Loucy (cell line): ENCODE data around the gene SEPHS1.
"Not testable (repeated sequence)": the region's sequence is repeated elsewhere in the genome, so short reads cannot be mapped to it uniquely, and the experiment has no call there.

Source experiments
- H2AFZ ChIP-seq: fragments of 200-600 bp; sonication (generic); 2 replicates; pipeline ENCODE4 v1.6.0; 2016; ENCODE audit warnings: antibody characterized with exemption, mild to moderate bottlenecking, low read length, moderate library complexity
- H3F3A ChIP-seq: fragments of 200-600 bp; 2 replicates; pipeline ENCODE4 v1.6.0; 2016; ENCODE audit warnings: antibody characterized with exemption, low read depth, mild to moderate bottlenecking
- H3K27me3 ChIP-seq: fragments of 200-600 bp; sonication (generic); 2 replicates; pipeline ENCODE4 v1.6.1; 2014; ENCODE audit warnings: low read length, mild to moderate bottlenecking; ENCODE audit not compliant: insufficient read depth, poor library complexity, severe bottlenecking
- H3K36me3 ChIP-seq: fragments of 200-600 bp; sonication (generic); 2 replicates; pipeline ENCODE4 v1.6.1; 2016; ENCODE audit warnings: low read length; ENCODE audit not compliant: insufficient read depth
- H3K4me1 ChIP-seq: fragments of 200-600 bp; sonication (generic); 2 replicates; pipeline ENCODE4 v1.5.1; 2014; ENCODE audit warnings: low read length, mild to moderate bottlenecking; ENCODE audit not compliant: insufficient read depth, poor library complexity, severe bottlenecking
- H3K4me2 ChIP-seq: fragments of 200-600 bp; sonication (generic); 2 replicates; pipeline ENCODE4 v1.6.0; 2014; ENCODE audit warnings: antibody characterized with exemption, low read length, low read depth, mild to moderate bottlenecking; ENCODE audit not compliant: poor library complexity, severe bottlenecking
- H3K4me3 ChIP-seq: fragments of 200-600 bp; sonication (generic); 2 replicates; pipeline ENCODE4 v1.5.1; 2014; ENCODE audit warnings: low read length, mild to moderate bottlenecking, mixed read lengths; ENCODE audit not compliant: poor library complexity, severe bottlenecking
- H3K79me2 ChIP-seq: fragments of 200-600 bp; sonication (generic); 2 replicates; pipeline ENCODE4 v1.6.1; 2014; ENCODE audit warnings: low read length; ENCODE audit not compliant: insufficient read depth
- H3K9ac ChIP-seq: fragments of 200-600 bp; sonication (generic); 2 replicates; pipeline ENCODE4 v1.6.0; 2014; ENCODE audit warnings: mild to moderate bottlenecking, low read depth, low read length, moderate library complexity; ENCODE audit not compliant: poor library complexity, severe bottlenecking
- H3K9me2 ChIP-seq: fragments of 200-600 bp; sonication (generic); replicated peaks from 2 replicates; pipeline ENCODE4 v1.6.1; 2016; ENCODE audit warnings: low read depth, low read length, mixed read lengths
- H3K9me3 ChIP-seq: fragments of 200-600 bp; sonication (generic); 2 replicates; pipeline ENCODE4 v1.6.1; 2014; ENCODE audit warnings: mild to moderate bottlenecking, antibody characterized with exemption, low read length, low read depth; ENCODE audit not compliant: insufficient read depth
- H4K20me1 ChIP-seq: fragments of 200-600 bp; sonication (generic); 2 replicates; pipeline ENCODE4 v1.6.0; 2014; ENCODE audit warnings: antibody characterized with exemption, low read length, mild to moderate bottlenecking; ENCODE audit not compliant: insufficient read depth, poor library complexity, severe bottlenecking
- CTCF ChIP-seq: fragments of 200-600 bp; sonication (generic); conservative IDR thresholded peaks from 2 replicates; pipeline ENCODE4 v1.5.1; 2014; ENCODE audit warnings: mild to moderate bottlenecking, antibody characterized with exemption, low read length
- EZH2phosphoT487 ChIP-seq: fragments of 200-600 bp; IDR thresholded peaks from 2 replicates; pipeline ENCODE4 v1.6.1; 2018; ENCODE audit warnings: antibody characterized with exemption, mild to moderate bottlenecking, moderate library complexity, borderline replicate concordance

The SEPHS1 gene

GRCh38 chr10:13291821-13292773 is 56.0 kb downstream of the SEPHS1 start:
- Histone ChIP-seq H3K9ac (no peak overlapping the region), H3F3A (no peaks in the 10 kb centered on the region), H3K4me2 (no peak overlapping the region), H2AFZ (no peak overlapping the region), H3K4me3 (no peak overlapping the region), H4K20me1 (no peaks in the 10 kb centered on the region), H3K27me3 (no peaks in the 10 kb centered on the region), H3K79me2 (no peaks in the 10 kb centered on the region), H3K36me3 (no peaks in the 10 kb centered on the region), H3K4me1 (no peaks in the 10 kb centered on the region), H3K9me2 (no peaks in the 10 kb centered on the region), H3K9me3 (no peaks in the 10 kb centered on the region)
- TF ChIP-seq EZH2phosphoT487: no peak
- TF ChIP-seq CTCF: no peak

DNA sequence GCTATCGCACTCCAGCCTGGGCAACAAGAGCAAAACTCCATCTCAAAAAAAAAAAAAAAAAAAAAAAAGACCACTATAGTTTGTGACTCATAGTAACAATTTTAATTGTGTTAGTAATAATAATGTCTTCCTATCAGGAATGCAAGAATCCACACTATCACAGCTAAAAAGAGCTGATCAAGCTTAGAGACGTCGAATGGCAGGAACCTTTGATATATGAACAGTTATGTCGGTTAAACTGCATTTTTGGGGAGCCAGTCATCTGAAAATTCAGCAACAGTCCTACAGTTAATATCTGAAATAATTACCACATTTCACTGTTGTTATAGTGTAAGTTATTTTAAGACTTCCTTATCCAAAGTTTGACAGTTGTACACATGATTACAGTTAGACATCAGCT is 57.0 kb downstream of the SEPHS1 start:
- TF ChIP-seq EZH2phosphoT487 (no peak), CTCF (no peak)
- Histone ChIP-seq H3K36me3 (no peaks in the 10 kb centered on the region), H3F3A (no peaks in the 10 kb centered on the region), H3K9me2 (no peaks in the 10 kb centered on the region), H3K79me2 (no peaks in the 10 kb centered on the region), H3K4me3 (no peak overlapping the region), H4K20me1 (no peaks in the 10 kb centered on the region), H3K9me3 (no peaks in the 10 kb centered on the region), H3K27me3 (no peaks in the 10 kb centered on the region), H2AFZ (no peak overlapping the region), H3K4me2 (no peak overlapping the region), H3K9ac (no peak overlapping the region), H3K4me1 (no peaks in the 10 kb centered on the region)

- Histone ChIP-seq H3K79me2 (no peaks in the 10 kb centered on the region), H3K27me3 (no peaks in the 10 kb centered on the region), H3K4me3 (no peak overlapping the region), H3K36me3 (no peaks in the 10 kb centered on the region), H3K4me2 (no peak overlapping the region), H3K9me2 (no peaks in the 10 kb centered on the region), H3K4me1 (no peaks in the 10 kb centered on the region), H3K9me3 (no peaks in the 10 kb centered on the region), H2AFZ (no peak overlapping the region), H4K20me1 (no peaks in the 10 kb centered on the region), H3K9ac (no peak overlapping the region), H3F3A (no peaks in the 10 kb centered on the region)
- TF ChIP-seq EZH2phosphoT487 (no peak), CTCF (no peak)
These were observed 64.0 kb downstream of the SEPHS1 start for GRCh38 chr10:13284050-13284449.

- not testable (repeated sequence) for H3F3A ChIP-seq, H4K20me1 ChIP-seq, H3K4me3 ChIP-seq, H3K36me3 ChIP-seq, H3K9ac ChIP-seq, H3K4me1 ChIP-seq, H3K27me3 ChIP-seq, H3K9me2 ChIP-seq, H2AFZ ChIP-seq, H3K4me2 ChIP-seq, H3K9me3 ChIP-seq, H3K79me2 ChIP-seq
These were observed 65.7 kb downstream of the SEPHS1 start for GRCh38 chr10:13282348-13282747.
